GM10266 (cell line): Measurements from ENCODE around the gene MYO1H.

Source experiments
- DNase-seq: peaks from one replicate; pipeline ENCODE4 v3.0.0; 2012; ENCODE audit errors: extremely low spot score
- CTCF ChIP-seq: IDR thresholded peaks from 2 replicates; pipeline ENCODE4 v1.5.1; 2012; ENCODE audit warnings: mild to moderate bottlenecking, low read depth; ENCODE audit not compliant: control insufficient read depth, insufficient read depth; ENCODE audit errors: missing control alignments

The MYO1H gene

GRCh38 chr12:109378569-109378968 is 30.9 kb downstream of the MYO1H start:
- DNase-seq, result no peak
- TF ChIP-seq CTCF, result no peak

DNA sequence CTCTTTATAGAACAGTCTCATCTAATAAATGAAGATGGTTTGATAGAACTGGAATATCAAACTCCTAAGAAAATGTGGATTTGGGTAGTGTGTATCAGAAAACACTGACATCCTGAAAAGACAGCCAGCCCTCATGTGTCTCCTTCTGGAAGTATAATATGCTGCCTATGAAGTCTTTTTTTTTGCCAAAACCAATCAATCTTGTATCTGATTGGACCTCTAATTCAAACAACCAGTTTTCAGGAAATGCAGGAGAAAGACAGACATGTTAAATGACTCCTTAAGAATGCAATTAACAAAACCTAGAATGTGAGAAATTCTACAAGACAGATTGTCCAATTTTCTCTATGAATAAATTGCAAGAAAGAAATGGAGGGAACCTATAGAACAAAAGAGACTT is 34.3 kb downstream of the MYO1H start:
- TF ChIP-seq CTCF, result no peak
- DNase-seq, result no peak

DNA sequence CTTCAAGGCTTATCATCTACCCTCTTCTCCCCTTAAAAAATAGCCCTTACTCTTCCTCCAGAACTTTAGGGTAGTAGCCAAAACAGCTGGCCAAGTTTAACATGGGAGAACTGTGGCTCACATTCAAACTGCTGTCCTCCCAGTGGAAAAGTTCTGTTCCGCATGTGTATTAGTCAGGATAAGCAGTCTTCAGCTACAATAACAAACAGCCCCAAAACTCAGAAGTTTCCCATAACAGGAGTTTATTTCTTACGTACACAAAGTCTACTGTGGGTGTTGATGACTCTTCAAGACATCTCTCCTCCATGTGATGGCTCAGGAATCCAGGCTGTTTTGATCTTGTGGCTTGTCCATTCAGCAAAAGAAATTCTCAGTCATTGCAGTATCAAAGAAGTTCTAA is 35.5 kb downstream of the MYO1H start:
- no peak for DNase-seq

GRCh38 chr12:109385339-109386058 is 37.8 kb downstream of the MYO1H start:
- peak; percentile 45 for TF ChIP-seq CTCF
- peak; percentile 33 for DNase-seq

More for the DNA sequence above, 35.5 kb downstream of the MYO1H start:
- TF ChIP-seq CTCF, result no peak

DNA sequence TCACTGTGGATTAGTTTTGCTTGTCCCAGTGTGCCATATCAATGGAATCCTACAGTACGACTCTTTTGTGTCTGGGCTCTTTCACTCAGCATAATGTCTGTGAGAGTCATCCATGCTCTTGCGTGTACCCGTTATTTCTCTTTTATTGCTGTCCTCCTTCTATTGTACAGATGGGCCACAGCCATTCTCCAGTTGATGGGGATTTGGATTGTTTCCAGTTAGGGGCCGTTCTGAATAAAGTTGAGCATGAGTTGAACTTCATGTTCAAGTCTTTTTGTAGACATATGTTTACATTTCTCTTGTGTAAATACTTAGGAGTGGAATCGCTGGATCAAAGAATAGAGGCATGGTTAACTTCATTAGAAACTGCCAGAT is 38.3 kb downstream of the MYO1H start:
- TF ChIP-seq CTCF, result no peak
- no peak for DNase-seq

DNA sequence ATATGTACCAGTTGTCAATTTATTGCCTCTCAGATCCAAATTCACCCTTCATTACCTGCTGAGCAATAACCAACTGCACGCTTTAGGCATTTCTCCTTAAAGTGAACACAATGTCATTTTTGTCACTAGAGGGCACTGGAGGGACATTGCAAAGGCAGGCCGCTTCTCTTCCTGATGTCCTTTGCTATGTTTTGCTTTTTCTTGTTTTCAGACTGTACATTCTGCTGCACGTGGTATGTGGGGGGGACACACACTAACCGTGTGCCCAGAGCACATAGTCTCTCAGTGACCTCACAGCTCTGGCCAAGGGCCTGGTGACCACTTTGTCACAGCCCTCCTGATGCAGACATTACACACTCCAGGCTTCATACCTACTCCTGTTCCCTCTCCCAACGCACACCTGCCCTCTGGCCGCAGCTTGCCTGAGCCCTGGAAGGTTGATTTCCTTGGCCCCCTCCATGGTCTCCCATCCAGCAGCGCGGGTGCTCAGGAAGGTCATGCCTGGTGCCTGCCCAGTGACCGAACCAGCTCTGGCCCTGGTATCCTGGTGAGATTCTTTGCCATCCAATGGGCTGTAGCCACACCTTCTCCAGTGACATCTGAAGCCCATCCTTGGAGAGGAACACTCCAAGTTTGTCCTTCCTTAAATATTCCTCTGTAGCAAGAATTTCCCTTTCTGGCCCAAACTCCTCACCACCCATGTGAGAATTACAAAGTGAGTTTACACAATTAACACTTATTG is 39.9 kb downstream of the MYO1H start:
- DNase-seq, result peak; percentile 12

More for the DNA sequence above, 39.9 kb downstream of the MYO1H start:
- peak; percentile 56 for TF ChIP-seq CTCF
